GM23338 (cell line): ENCODE data around the gene TP53I13. TPM values are rescaled to one million over a fixed set of nuclear protein-coding genes. Genes with fewer than 3 reads are reported as not detected.

Experiments
- ATAC-seq: fragments of 200-7000 bp; cut with Tn5 transposase; 3 replicates; pipeline ENCODE4 v1.9.1; 2020
- DNase-seq: peaks from one replicate; pipeline ENCODE4 v3.0.0-alpha.2; 2015; ENCODE audit warnings: low spot score
- H2AFZ ChIP-seq: fragments of 200-600 bp; sonication (generic); 2 replicates; pipeline ENCODE4 v1.8.0; 2016; ENCODE audit warnings: antibody characterized with exemption, mild to moderate bottlenecking, moderate library complexity
- H3F3A ChIP-seq: fragments of 200-600 bp; sonication (generic); replicated peaks from 2 replicates; pipeline ENCODE4 v1.8.0; 2017; ENCODE audit warnings: antibody characterized with exemption, mixed run types, low read depth
- H3K27ac ChIP-seq: fragments of 200-600 bp; sonication (generic); 2 replicates; pipeline ENCODE4 v1.6.1; 2016; ENCODE audit warnings: low read depth
- H3K27me3 ChIP-seq: fragments of 200-600 bp; sonication (generic); 2 replicates; pipeline ENCODE4 v1.8.0; 2016; ENCODE audit warnings: mild to moderate bottlenecking, mixed run types, moderate library complexity; ENCODE audit not compliant: insufficient read depth
- H3K36me3 ChIP-seq: fragments of 200-600 bp; sonication (generic); 2 replicates; pipeline ENCODE4 v1.8.0; 2016; ENCODE audit warnings: mild to moderate bottlenecking; ENCODE audit not compliant: insufficient read depth
- H3K4me1 ChIP-seq: fragments of 200-600 bp; sonication (generic); 2 replicates; pipeline ENCODE4 v1.8.0; 2016; ENCODE audit warnings: mild to moderate bottlenecking, moderate library complexity; ENCODE audit not compliant: insufficient read depth
- H3K4me2 ChIP-seq: fragments of 200-600 bp; sonication (generic); 2 replicates; pipeline ENCODE4 v1.7.1; 2017; ENCODE audit warnings: mixed run types
- H3K4me3 ChIP-seq: fragments of 200-600 bp; sonication (generic); 2 replicates; pipeline ENCODE4 v1.6.1; 2016; ENCODE audit warnings: mixed run types
- H3K79me2 ChIP-seq: fragments of 200-600 bp; sonication (generic); replicated peaks from 2 replicates; pipeline ENCODE4 v1.8.0; 2017; ENCODE audit warnings: mild to moderate bottlenecking; ENCODE audit not compliant: insufficient read depth
- H3K9me2 ChIP-seq: fragments of 200-600 bp; sonication (generic); 2 replicates; pipeline ENCODE4 v1.8.0; 2017; ENCODE audit not compliant: insufficient read depth
- H4K20me1 ChIP-seq: fragments of 200-600 bp; sonication (generic); replicated peaks from 2 replicates; pipeline ENCODE4 v1.8.0; 2017; ENCODE audit warnings: mild to moderate bottlenecking; ENCODE audit not compliant: insufficient read depth
- H3K27ac Mint-ChIP-seq: 2 replicates; pipeline ENCODE4 v1.8.0; 2020; ENCODE audit warnings: inconsistent platforms, mild to moderate bottlenecking, moderate library complexity, mixed read lengths
- H3K27me3 Mint-ChIP-seq: 3 replicates; pipeline ENCODE4 v1.8.0; 2022; ENCODE audit warnings: low read depth, mild to moderate bottlenecking, moderate library complexity, mixed read lengths, inconsistent platforms; ENCODE audit not compliant: insufficient read depth, poor library complexity
- H3K36me3 Mint-ChIP-seq: 3 replicates; pipeline ENCODE4 v1.8.0; 2021; ENCODE audit warnings: low read depth, mild to moderate bottlenecking, inconsistent platforms, moderate library complexity, mixed read lengths
- H3K4me1 Mint-ChIP-seq: 3 replicates; pipeline ENCODE4 v1.8.0; 2020; ENCODE audit warnings: mild to moderate bottlenecking, inconsistent platforms, mixed read lengths
- H3K4me3 Mint-ChIP-seq: 3 replicates; pipeline ENCODE4 v1.8.0; 2021; ENCODE audit warnings: moderate library complexity, mild to moderate bottlenecking, inconsistent platforms, mixed read lengths
- H3K9me3 Mint-ChIP-seq: 3 replicates; pipeline ENCODE4 v1.8.0; 2020; ENCODE audit warnings: moderate library complexity, mild to moderate bottlenecking, inconsistent platforms, mixed read lengths
- CREB1 ChIP-seq: fragments of 250-450 bp; sonication (Bioruptor Pico); IDR thresholded peaks from 2 replicates; pipeline ENCODE4 v1.5.0; 2020; ENCODE audit warnings: low read depth, mild to moderate bottlenecking, moderate library complexity
- CTCF ChIP-seq, 2 experiments: fragments of 200-600 bp in 1 of 2; sonication (generic) in 1 of 2; conservative IDR thresholded peaks; 2 replicates each; pipeline versions ENCODE4 v1.5.1 to v1.6.1; 2016 to 2017; ENCODE audit warnings: antibody characterized with exemption in 2 of 2, low read depth in 2 of 2, mild to moderate bottlenecking in 2 of 2, moderate library complexity in 1 of 2
- NANOG ChIP-seq: IDR thresholded peaks from 2 replicates; pipeline ENCODE4 v1.6.1; 2016; ENCODE audit warnings: antibody characterized with exemption, borderline replicate concordance
- POLR2AphosphoS5 ChIP-seq: IDR thresholded peaks from 2 replicates; pipeline ENCODE4 v1.6.1; 2016; ENCODE audit warnings: antibody characterized with exemption, low read depth
- REST ChIP-seq: IDR thresholded peaks from one replicate; pipeline ENCODE4 v1.6.1; 2018; ENCODE audit warnings: antibody characterized with exemption; ENCODE audit not compliant: unreplicated experiment
- polyA plus RNA-seq: library from polyadenylated mRNA; unstranded; fragments of >200 nt; fragmentation: Nextera tagmentation; extraction: Ambion mirVana; gene quantifications from 2 replicates; pipeline ENCODE4 v1.2.1, GENCODE V29; 2016
- total RNA-seq: library from RNA; depleted of rRNA; stranded (reverse); fragments of >200 nt; shearing (Covaris generic); gene quantifications from 2 replicates; pipeline ENCODE4 v1.2.3, GENCODE V29; 2014

The TP53I13 gene
- total and polyA plus RNA-seq, 2 experiments from 2014 or later: 21.0 to 38.9 TPM

GRCh38 chr17:29617125-29617480 lies 48.6 kb downstream of the TP53I13 start:
- H3K27me3 Mint-ChIP-seq: peaks cover 67% of the 10 kb centered on the region
- peaks cover 87% of the 10 kb centered on the region for H3K27me3 ChIP-seq

More at GRCh38 chr17:29617125-29617480, 48.6 kb downstream of the TP53I13 start:
- TF ChIP-seq CTCF (conservative IDR thresholded peaks at IDR 0.05; ENCODE audit: low read depth in 2 of 2) (peak; percentile 77 to 94), CREB1 (CRISPR knock-in tag) (peak; percentile 38; the same call in 1 of the 2 replicates), REST (no peak), POLR2AphosphoS5 (0 out of 2 replicates have a peak, but pooled peaks have one; percentile 22), NANOG (no peak)
- no peaks in the 10 kb centered on the region for H3K9me2 ChIP-seq
- peaks cover 5% of the 10 kb centered on the region; the same call in 1 of the 2 replicates for H4K20me1 ChIP-seq
- H3F3A ChIP-seq: 0 out of 2 replicates have a peak, but pooled peaks cover 4% of the 10 kb centered on the region
- no peaks in the 10 kb centered on the region; the same call in 1 of the 3 replicates for H3K9me3 Mint-ChIP-seq
- peak overlapping the region; percentile 93 for H2AFZ ChIP-seq
- H3K4me1 Mint-ChIP-seq: peaks cover 42% of the 10 kb centered on the region
- H3K4me2 ChIP-seq: peak overlapping the region; percentile 92
- H3K27ac ChIP-seq: no peak overlapping the region
- no peaks in the 10 kb centered on the region for H3K36me3 ChIP-seq
- H3K4me3 Mint-ChIP-seq: peak overlapping the region; percentile 78
- peak; percentile 21 for ATAC-seq
- H3K4me1 ChIP-seq: peaks cover 38% of the 10 kb centered on the region
- no peaks in the 10 kb centered on the region for H3K79me2 ChIP-seq
- no peak overlapping the region for H3K27ac Mint-ChIP-seq
- DNase-seq: peak; percentile 95
- H3K4me3 ChIP-seq: peak overlapping the region; percentile 67
- no peaks in the 10 kb centered on the region; the same call in 1 of the 3 replicates for H3K36me3 Mint-ChIP-seq
